GM12801 (cell line): ENCODE measurements around the gene OR8B4.

ENCODE experiments used
- TF ChIP-seq, protein P1 (sequence below): IDR thresholded peaks from one replicate; pipeline ENCODE4 v1.5.1; 2011; ENCODE audit warnings: control low read depth; ENCODE audit not compliant: insufficient read length; ENCODE audit errors: extremely low read depth

The OR8B4 gene

DNA sequence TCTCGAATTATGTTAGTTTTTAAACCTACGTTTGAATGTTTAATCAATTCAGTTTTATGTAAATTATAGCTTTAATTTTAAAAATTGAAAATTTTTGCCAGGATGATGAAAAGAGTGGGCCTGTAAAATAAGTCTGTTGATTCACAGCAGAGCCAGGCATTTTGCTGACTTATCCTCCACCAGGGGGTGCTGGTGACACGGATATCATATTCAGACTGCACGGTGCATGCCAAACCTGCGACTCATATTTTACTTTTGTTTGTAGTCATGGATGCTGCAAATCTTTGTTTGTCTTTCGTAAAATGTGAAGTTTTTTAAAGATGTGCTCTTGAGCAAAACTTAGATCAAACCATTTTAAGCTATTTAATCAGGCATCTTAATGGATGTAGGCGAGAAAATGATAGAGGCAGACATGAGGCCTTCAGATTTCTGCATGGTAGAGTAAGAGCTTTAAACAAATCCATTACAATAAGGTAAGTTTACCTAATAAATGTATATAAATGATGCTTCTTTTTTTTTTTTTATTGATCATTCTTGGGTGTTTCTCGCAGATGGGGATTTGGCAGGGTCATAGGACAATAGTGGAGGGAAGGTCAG lies 22.2 kb downstream of the OR8B4 start:
- TF ChIP-seq, protein P1, sequence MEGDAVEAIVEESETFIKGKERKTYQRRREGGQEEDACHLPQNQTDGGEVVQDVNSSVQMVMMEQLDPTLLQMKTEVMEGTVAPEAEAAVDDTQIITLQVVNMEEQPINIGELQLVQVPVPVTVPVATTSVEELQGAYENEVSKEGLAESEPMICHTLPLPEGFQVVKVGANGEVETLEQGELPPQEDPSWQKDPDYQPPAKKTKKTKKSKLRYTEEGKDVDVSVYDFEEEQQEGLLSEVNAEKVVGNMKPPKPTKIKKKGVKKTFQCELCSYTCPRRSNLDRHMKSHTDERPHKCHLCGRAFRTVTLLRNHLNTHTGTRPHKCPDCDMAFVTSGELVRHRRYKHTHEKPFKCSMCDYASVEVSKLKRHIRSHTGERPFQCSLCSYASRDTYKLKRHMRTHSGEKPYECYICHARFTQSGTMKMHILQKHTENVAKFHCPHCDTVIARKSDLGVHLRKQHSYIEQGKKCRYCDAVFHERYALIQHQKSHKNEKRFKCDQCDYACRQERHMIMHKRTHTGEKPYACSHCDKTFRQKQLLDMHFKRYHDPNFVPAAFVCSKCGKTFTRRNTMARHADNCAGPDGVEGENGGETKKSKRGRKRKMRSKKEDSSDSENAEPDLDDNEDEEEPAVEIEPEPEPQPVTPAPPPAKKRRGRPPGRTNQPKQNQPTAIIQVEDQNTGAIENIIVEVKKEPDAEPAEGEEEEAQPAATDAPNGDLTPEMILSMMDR = no peak

DNA sequence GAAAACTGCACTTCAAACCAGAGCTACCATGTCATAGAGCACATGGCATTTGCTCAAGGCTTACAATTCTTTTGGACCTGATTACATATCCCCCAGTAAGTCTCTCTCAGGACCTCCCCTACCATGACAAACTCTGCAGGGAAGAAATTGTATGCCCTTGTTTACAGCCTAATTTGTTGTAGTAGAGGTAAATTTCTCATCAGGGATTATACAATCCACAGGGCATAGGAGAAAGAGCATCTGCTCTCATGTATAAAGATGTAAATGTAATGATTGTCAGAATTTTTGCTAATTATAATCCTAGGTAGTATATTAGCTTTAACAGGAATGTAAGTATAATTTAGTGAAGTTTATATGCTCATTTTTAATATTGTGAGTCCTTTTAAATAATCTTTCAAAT lies 25.7 kb downstream of the OR8B4 start, which contains the start of gene OR8B3:
Gene OR8B3 (minus strand): TSS at position 101 of the 400 bp plus-strand sequence. CDS start 1,673 bp downstream, outside the sequence.
- TF ChIP-seq, protein P1 = no peak

DNA sequence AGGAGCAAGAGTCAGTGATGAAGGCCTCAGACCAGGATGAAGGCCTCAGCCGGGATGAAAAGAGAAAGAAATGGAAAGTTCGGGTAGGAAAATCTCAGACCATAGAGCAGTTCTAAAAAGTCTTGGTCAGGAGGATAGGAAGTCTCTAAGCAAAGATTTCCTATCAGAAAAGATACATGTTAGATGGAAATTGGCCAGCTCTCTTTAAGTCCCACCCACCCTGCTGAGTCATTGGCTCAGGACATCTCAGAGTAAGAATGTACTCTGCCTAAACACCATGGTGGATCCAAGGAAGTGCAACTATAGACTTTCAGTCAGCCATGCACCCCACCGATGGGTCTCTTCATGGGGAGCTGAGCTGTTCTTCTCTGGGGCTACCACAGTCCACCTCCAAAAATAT lies 30.3 kb downstream of the OR8B4 start:
- TF ChIP-seq, protein P1 = no peak

DNA sequence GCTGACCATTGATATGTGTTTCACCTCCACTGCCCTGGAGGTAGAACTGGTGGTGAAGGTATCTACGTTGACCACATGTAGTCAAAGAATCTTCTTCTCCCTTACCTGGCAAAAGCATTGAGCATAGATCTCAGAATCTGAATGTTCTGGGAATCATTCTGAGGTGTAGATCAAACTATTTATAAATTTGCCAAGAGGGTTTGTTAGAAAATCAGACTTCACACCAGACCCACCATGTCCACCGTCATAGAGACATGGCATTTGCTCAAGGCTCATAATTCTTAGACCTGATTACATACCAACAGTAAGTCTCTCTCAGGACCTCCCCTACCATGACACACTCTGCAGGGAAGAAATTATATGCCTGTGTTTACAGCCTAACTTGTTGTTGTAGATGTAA lies 40.3 kb downstream of the OR8B4 start, which contains the start of gene OR8B2:
Gene OR8B2 (minus strand): TSS at position 101 of the 400 bp plus-strand sequence. CDS start 1,156 bp downstream, outside the sequence.
- TF ChIP-seq, protein P1 = no peak

DNA sequence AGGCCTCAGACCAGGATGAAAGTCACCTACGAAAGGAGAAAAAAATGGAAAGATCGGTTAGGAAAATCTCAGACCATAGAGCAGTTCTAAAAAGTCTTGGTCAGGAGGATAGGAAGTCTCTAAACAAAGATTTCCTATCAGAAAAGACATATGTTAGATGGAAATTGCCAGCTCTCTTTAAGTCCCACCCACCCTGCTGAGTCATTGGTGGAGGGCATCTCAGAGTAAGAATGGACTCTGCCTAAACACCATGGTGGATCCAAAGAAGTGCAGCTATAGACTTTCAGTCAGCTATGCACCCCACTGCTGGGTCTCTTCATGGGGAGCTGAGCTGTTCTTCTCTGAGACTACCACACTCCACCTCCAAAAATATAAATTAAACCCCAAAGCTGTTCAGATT lies 44.1 kb downstream of the OR8B4 start:
- TF ChIP-seq, protein P1 = no peak

DNA sequence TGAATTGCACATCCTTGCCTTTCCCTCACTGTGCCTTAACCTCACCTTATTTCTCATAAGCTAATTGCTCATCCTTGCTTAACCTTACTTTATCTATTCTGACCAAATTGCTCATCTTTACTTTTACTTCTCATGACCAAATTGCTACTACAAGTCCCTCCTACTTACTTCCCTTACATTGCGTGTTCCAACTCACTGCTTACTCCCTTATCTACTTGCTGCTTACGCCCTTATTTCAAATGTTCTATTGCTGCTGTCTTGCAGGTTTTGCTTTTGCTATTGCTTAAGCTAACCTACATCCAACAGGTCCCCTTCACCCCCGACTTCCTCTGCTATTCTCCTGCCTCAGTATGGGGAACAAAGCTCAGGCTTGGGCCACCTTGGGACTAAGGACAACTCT lies 48.4 kb downstream of the OR8B4 start:
- TF ChIP-seq, protein P1 = no peak
